AG04449 (cell line): ENCODE data around the gene ZNF586.

Experiments
- CTCF ChIA-PET: fragments of 350-600 bp; formaldehyde crosslinking; extraction: SDS; loops from one replicate; lab custom pipeline; 2021; ENCODE audit warnings: antibody characterized with exemption; lab: Yijun Ruan, JAX
- POLR2A ChIA-PET: fragments of 400-600, 350-600 bp; formaldehyde crosslinking; extraction: SDS; loops from one replicate; lab custom pipeline; 2020; ENCODE audit warnings: antibody characterized with exemption, inconsistent platforms; lab: Yijun Ruan, JAX
- DNase-seq: peaks from one replicate; pipeline ENCODE4 v3.0.0-alpha.2; 2010; ENCODE audit warnings: low read depth, low spot score
- H3K4me3 ChIP-seq: 2 replicates; pipeline ENCODE4 v1.5.1; 2011; ENCODE audit warnings: low read depth, mild to moderate bottlenecking, control low read depth, low read length
- CTCF ChIP-seq: IDR thresholded peaks from one replicate; pipeline ENCODE4 v1.5.1; 2011; ENCODE audit warnings: mild to moderate bottlenecking, moderate library complexity, low read length, control low read depth, inconsistent platforms; ENCODE audit not compliant: insufficient read depth; ENCODE audit errors: missing control alignments

Gene ZNF586

GRCh38 chr19:57771417-57771816, 1.9 kb downstream of the ZNF586 start:
- CTCF ChIA-PET = no interaction called here
- POLR2A ChIA-PET = no interaction called here
- no peak for TF ChIP-seq CTCF
- no peak for DNase-seq
- no peak overlapping the region for H3K4me3 ChIP-seq

GRCh38 chr19:57773488-57773887, 4.0 kb downstream of the ZNF586 start:
- no peak overlapping the region for H3K4me3 ChIP-seq
- DNase-seq = no peak
- no peak for TF ChIP-seq CTCF
- ChIA-PET CTCF (no interaction called here), POLR2A (no interaction called here)

GRCh38 chr19:57776764-57777296, 7.4 kb downstream of the ZNF586 start:
- DNase-seq = no peak

GRCh38 chr19:57778336-57778735, 8.9 kb downstream of the ZNF586 start:
- H3K4me3 ChIP-seq = no peak overlapping the region
- no peak for DNase-seq
- ChIA-PET CTCF (no interaction called here), POLR2A (no interaction called here)
- no peak for TF ChIP-seq CTCF

More at GRCh38 chr19:57776764-57777296, 7.4 kb downstream of the ZNF586 start:
- ChIA-PET POLR2A (no interaction called here), CTCF (no interaction called here)
- TF ChIP-seq CTCF = no peak
- no peak overlapping the region for H3K4me3 ChIP-seq

- TF ChIP-seq CTCF = no peak
- ChIA-PET CTCF (no interaction called here), POLR2A (no interaction called here)
- no peak for DNase-seq
- H3K4me3 ChIP-seq = no peak overlapping the region
These were observed 9.9 kb downstream of the ZNF586 start for GRCh38 chr19:57779220-57779845.

GRCh38 chr19:57786286-57786685, 16.8 kb downstream of the ZNF586 start:
- ChIA-PET CTCF (no interaction called here), POLR2A (interaction anchor here (0.6 kb wide), 1 partner anchor 44 kb away, joined by 3 read pairs; the partner anchor contains the start of gene ZNF587B)
- no peak for TF ChIP-seq CTCF

More at GRCh38 chr19:57786286-57786685, 16.8 kb downstream of the ZNF586 start:
- H3K4me3 ChIP-seq = no peak overlapping the region
- DNase-seq = no peak
